Measurements from ENCODE around the gene TMEM263.
A peak's percentile ranks its signal among the peaks of the same experiment; 100 is the strongest.
"Not testable (repeated sequence)": the region's sequence is repeated elsewhere in the genome, so short reads cannot be mapped to it uniquely, and the experiment has no call there.

TMEM263 gene

DNA sequence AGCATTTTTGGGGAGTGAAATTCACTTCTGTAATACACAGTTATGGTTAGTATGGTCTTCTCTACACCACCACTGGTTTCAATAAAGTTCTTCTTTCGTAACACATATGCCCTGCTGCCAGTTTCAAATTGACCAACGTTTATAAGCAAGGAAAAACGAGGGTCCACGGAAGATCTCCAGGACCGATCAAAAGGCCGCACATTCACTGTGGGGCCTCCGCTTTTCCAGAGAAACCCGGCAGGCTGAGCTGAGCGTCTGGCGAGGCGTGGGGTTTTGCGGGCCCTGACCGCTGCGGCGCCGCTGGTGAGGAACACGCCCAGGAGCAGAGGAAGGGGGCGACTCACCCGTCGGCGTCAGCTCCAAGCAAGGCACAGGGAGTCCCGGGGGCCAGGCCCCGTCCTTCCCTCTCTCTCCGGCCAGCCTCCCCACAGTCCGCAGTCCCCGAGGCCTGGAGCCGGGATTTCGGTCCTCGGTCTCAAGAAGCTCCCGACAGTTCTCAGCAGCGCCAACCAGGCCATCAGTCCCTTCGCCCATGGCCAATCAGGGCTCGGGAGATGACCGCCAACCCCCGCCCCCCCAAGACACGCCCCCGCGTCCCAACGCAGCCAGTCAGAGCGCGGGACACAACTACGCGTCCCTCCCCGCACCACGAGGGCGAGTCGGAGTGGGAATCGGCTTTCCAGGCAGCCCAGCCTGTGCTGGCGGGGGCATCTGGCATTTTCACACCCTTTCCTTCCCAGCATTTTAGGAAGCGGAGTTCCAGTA is 31.1 kb downstream of the TMEM263 start, which contains the start of gene MTERF2:
Gene MTERF2 (minus strand): TSS at position 522 of the 765 bp plus-strand sequence. CDS start 8,432 bp downstream, outside the sequence.
- peak; percentile 97 for FAIRE-seq

DNA sequence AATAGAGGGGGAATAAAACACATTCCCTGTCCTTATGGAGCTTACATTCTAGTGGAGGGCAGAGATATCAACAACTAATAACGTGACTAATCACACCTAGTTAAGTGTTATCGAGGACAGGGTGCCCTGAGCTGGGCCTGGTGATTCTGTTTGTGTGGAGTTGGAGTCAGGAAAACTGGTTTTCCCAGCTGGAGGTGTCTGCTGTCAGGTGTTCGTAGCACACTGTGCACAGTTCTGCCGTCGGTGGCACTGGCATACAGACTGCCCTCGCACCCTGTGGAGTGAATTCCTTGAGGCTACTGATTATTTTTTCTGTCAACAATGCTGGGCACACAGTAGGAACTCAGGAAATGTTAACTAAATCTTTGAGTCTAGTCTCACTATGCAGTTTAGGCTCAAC is 32.1 kb downstream of the TMEM263 start:
- no peak for FAIRE-seq

DNA sequence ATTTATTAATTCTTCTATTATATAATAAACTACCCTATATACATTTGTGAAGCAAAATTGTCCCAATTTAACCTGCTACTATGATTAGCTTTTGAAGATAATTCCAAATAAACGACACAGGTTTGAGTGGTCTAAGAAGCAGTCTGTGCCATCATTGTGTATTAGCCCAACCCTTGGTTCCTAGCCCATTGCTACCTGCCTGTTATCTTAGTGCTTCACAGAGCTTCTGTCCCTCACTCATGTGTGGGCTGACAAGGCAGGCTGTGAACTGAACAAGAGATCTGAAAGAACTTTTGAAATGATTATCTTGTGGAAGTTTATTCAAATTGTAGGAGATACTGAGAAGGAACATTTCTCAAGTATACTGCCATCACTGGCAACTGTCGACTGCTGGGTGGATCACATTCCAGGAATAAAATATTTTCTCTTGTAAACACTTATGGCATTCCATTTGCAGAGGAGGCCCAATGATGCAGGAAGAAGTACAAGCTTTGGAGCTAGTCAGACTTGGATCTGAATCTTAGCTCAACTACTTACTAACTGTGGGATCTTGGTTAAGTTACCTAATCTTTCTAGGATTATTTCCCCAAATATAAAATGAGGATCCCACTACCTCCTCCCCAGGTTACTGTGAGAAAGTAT is 39.0 kb downstream of the TMEM263 start:
- FAIRE-seq = no peak

DNA sequence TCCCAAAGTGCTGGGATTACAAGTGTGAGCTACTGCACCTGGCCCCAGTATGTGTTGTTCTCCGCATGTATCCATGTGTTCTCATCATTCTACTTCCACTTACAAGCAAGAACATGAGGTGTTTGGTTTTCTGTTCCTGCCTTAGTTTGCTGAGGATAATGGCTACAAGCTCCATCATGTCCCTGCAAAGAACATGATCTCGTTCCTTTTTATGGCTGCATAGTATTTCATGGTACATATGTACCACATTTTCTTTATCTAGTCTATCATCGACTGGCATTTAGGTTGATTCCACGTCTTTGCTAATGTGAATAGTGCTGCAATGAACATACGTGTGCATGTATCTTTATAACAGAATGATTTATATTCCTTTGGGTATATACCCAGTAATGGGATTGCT is 40.4 kb downstream of the TMEM263 start:
- not testable (repeated sequence) for FAIRE-seq

DNA sequence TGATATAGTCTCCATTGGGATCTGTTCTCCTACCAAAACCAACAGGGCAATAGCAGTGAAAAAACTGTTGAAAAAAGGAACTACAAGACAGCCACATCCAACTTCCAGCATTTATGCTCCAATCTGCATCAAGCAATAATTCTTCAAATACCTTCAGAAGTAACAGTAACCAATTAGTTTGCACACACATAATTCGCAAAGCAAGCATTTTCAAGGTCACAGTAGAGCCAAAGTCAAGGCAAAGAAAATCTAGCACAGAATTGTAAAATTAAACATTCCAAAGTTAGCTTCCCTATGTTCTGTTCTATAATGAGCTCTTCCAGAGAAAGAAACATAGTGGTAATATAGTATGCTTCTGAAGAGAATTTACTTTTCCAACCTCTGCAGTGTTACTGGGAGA is 42.2 kb downstream of the TMEM263 start:
- FAIRE-seq = peak; percentile 19

DNA sequence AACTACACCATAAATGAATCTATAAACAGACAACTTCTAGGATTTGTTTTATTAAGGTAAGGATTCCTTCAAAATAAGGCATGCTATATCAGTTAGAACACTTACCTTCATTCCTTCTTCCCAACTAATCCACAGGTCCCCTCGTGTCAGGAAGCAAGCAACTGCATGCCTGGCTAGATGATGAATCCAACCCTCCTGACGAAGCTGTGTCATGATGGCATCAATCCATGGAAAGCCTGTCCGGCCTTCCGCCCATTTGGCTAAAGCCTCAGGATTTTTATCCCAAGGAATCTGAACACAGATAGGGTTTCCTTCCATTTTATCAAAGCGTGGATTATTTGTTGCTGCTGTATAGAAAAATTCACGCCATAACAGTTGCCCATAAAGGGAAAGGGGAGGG is 43.7 kb downstream of the TMEM263 start:
- no peak for FAIRE-seq

DNA sequence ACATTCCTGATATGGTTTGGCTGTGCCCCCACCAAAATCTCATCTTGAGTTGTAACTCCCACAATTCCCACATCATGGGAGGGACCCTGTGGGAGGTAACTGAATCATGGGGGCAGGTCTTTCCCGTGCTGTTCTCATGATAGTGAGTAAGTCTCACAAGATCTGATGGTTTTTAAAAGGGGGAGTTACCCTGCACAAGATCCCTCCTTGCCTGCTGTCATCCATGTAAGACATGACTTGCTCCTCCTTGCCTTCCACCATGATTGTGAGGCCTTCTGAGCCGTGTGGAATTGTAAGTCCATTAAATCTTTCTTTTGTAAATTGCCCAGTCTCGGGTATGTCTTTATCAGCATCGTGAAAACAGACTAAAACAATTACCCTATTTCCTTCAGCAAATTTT is 47.0 kb downstream of the TMEM263 start:
- peak; percentile 3 for FAIRE-seq

DNA sequence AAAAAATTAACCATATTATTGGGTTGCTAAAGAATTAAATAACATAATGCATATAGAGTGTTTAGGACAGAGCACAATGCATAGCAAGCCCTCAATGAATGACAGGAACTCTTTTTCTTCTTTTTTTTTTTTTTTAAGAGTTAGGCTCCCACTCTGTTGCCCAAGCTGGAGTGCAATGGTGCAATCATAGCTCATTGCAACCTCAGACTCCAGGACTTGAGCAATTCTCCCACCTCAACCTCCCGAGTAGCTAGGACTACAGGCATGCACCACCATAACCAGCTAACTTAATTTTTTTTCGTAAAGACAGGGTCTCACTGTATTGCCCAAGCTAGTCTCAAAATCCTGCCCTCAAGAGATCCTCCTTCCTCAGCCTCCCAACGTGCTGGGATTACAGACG is 51.7 kb downstream of the TMEM263 start:
- no peak for FAIRE-seq

DNA sequence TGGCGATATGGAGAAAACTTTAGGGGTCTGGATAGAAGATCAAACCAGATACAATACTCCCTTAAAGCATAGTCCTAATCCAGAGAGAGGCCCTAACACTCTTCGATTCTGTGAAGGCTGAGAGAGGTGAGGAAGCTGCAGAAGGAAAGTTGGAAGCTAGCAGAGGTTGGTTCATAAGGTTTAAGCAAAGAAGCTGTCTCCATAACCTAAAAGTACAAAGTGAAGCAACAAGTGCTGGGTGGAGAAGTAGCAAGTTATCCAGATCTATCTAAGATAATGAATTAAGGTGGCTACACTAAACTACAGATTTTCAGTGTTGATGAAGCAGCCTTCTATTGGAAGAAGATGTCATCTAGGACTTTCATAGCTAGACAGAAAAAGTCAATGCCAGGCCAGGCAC is 55.8 kb downstream of the TMEM263 start:
- FAIRE-seq = no peak

DNA sequence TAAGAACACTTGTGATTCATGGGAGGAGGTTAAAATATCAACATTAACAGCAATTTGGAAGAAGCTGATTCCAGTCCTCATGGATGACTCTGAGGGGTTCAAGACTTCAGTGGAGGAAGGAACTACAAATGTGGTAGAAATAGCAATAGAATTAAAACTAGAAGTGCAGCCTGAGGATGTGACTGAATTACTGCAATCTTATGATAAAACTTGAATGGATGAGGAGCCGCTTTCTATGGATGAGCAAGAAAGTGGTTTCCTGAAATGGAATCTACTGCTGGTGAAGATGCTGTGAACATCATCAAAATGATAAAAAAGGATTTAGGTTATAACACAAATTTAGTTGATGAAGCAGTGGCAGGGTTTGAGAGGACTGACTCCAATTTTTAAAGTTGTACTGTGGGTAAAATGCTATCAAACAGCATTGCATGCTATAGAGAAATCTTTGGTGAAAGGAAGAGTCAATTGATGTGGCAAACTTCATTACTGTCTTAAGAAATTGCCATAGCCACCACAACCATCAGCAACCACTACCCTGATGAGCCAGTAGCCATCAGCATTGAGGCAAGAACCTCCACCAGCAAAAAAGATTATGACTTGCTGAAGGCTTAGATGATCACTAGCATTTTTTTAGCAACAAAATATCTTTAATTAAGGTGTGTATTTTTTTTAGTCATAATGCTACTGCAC is 57.2 kb downstream of the TMEM263 start:
- FAIRE-seq = no peak

DNA sequence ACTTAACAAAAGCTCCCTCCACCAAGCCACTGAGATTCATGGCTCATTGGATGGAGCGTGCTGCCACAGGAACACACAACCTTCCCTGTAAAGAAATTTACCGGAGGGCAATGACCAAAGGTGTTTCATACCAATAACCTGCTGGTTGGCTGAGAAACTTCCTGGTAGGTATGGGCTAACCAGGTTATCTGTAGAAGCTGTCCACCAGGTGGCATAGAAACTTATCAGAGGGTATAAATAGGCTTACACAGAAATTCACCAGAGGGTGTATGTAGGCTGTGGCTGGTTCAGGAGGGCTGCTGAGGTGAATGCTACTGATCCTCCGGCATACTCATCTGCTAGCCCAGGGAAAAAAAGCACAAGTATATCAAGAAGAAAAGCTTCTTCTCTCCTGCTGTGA is 58.3 kb downstream of the TMEM263 start:
- FAIRE-seq = no peak

DNA sequence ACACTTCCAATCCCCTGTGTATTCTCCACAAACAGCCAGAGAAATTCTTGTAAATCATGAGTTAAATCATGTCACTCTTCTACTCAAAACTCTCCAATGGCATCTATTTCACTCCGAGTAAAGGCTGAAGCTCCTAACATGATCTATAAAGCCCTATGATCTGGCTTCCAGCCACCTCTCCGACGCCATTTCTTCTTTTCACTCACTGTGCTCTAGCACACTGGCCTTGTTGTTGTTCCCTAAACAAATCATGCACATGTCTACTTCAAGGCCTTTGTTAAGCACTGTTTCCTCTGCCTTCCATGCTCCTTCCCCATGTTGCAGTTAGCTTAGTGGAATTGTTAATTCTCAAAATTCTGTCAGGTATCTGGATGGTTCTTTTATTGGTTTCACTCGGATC is 61.3 kb downstream of the TMEM263 start:
- FAIRE-seq = no peak

DNA sequence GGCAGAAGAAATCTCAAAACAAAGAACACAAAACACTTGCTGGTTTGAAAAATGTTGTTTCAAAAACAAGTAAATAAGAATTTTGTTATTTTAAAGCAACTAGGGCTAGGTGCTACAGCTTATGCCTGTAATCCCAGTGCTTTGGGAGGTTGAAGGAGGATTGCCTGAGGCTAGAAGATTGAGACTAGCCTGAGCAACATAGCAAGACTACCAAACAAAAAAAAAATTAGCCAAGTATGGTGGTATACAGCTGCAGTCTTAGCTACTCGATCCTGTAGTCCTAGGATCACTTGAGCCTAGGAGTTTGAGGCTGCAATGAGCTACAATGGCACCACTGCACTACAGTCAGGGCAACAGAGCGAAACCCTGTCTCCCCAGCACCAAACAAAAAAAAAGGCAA is 63.8 kb downstream of the TMEM263 start:
- no peak for FAIRE-seq
